HG02870 (cell line): Measurements from ENCODE around the gene NELFB.

Experiments
- ATAC-seq: cut with Tn5 transposase; IDR thresholded peaks from one replicate; pipeline ENCODE4 v1.9.1; 2021; ENCODE audit warnings: mild to moderate bottlenecking, moderate library complexity; ENCODE audit not compliant: unreplicated experiment

The NELFB gene

GRCh38 chr9:137311986-137312851, 57.1 kb downstream of the NELFB start:
- ATAC-seq = no peak

- ATAC-seq = no peak
Observed at GRCh38 chr9:137312852-137313325, 57.8 kb downstream of the NELFB start.

- ATAC-seq = no peak
Observed at GRCh38 chr9:137313326-137313936, 58.3 kb downstream of the NELFB start.

GRCh38 chr9:137313956-137314560, 58.9 kb downstream of the NELFB start:
- no peak for ATAC-seq

- ATAC-seq = no peak
Observed at GRCh38 chr9:137314561-137315560, 59.7 kb downstream of the NELFB start.

GRCh38 chr9:137315581-137316011, 60.5 kb downstream of the NELFB start:
- no peak for ATAC-seq

GRCh38 chr9:137316012-137316981, 61.2 kb downstream of the NELFB start:
- ATAC-seq = no peak

GRCh38 chr9:137317021-137317717, 62.0 kb downstream of the NELFB start:
- ATAC-seq = no peak

GRCh38 chr9:137317718-137318511, 62.8 kb downstream of the NELFB start:
- ATAC-seq = no peak

- ATAC-seq = no peak
Observed at GRCh38 chr9:137318602-137319001, 63.5 kb downstream of the NELFB start.

- ATAC-seq = no peak
Observed at GRCh38 chr9:137319011-137319738, 64.0 kb downstream of the NELFB start.

GRCh38 chr9:137319739-137320551, 64.8 kb downstream of the NELFB start:
- no peak for ATAC-seq

GRCh38 chr9:137320555-137321384, 65.6 kb downstream of the NELFB start:
- ATAC-seq = no peak

GRCh38 chr9:137321726-137322361, 66.7 kb downstream of the NELFB start:
- ATAC-seq = no peak
